NT2/D1 (cell line): ENCODE measurements around the gene BCAS3.
"Not testable (repeated sequence)": the region's sequence is repeated elsewhere in the genome, so short reads cannot be mapped to it uniquely, and the experiment has no call there.

Experiments used
- SUZ12 ChIP-seq: IDR thresholded peaks from 2 replicates; pipeline ENCODE4 v1.6.1; 2011; ENCODE audit not compliant: insufficient read length, insufficient read depth; ENCODE audit errors: extremely low read depth
- YY1 ChIP-seq: IDR thresholded peaks from 2 replicates; pipeline ENCODE4 v1.6.1; 2011; ENCODE audit not compliant: insufficient read length, insufficient read depth

- TF ChIP-seq YY1, SUZ12: not testable (repeated sequence)
Measured at GRCh38 chr17:60668741-60669140, 8.9 kb upstream of the BCAS3 start.
